H1 (cell line): ENCODE measurements around the gene DCAF15. TPM values are rescaled to one million over a fixed set of nuclear protein-coding genes. Genes with fewer than 3 reads are reported as not detected.

Source experiments
- CTCF ChIA-PET: fragments of 300-600 bp; sonication (Branson Sonifier 250); formaldehyde crosslinking; loops from one replicate; lab custom pipeline; 2021; ENCODE audit not compliant: partially characterized antibody; lab: Charles Lee
- POLR2A ChIA-PET: fragments of 300-600 bp; sonication (Branson Sonifier 250); formaldehyde crosslinking; loops from one replicate; lab custom pipeline; 2021; ENCODE audit warnings: inconsistent platforms; ENCODE audit not compliant: partially characterized antibody; lab: Charles Lee
- DNase-seq, 2 experiments: peaks; one replicate each; pipeline versions ENCODE4 v3.0.0 to v3.0.0-alpha.2; 2010 to 2022; ENCODE audit warnings: low spot score in 2 of 2, low read depth in 1 of 2, mixed read lengths in 1 of 2
- FAIRE-seq: peaks from 2 replicates; lab custom pipeline; 2011; peaks lifted over from hg19 to GRCh38; lab: Jason Lieb, UNC
- H2AFZ ChIP-seq: 2 replicates; pipeline ENCODE4 v1.8.1; 2012; ENCODE audit warnings: low read length, inconsistent platforms
- H2AK5ac ChIP-seq: 2 replicates; pipeline ENCODE4 v1.6.1; 2013; ENCODE audit warnings: low read depth, low read length
- H2BK120ac ChIP-seq: replicated peaks from 2 replicates; pipeline ENCODE3; 2013; ENCODE audit warnings: low read depth, low read length, inconsistent platforms
- H2BK12ac ChIP-seq: 2 replicates; pipeline ENCODE4 v1.6.1; 2013; ENCODE audit warnings: low read depth, low read length
- H2BK15ac ChIP-seq: 2 replicates; pipeline ENCODE4 v1.6.1; 2013; ENCODE audit warnings: low read length
- H2BK20ac ChIP-seq: 2 replicates; pipeline ENCODE4 v1.6.1; 2013; ENCODE audit warnings: low read length
- H2BK5ac ChIP-seq: 2 replicates; pipeline ENCODE4 v1.6.1; 2013; ENCODE audit warnings: low read depth, low read length
- H3K14ac ChIP-seq: 2 replicates; pipeline ENCODE4 v1.6.1; 2013; ENCODE audit warnings: inconsistent platforms; ENCODE audit not compliant: insufficient read length
- H3K18ac ChIP-seq: 2 replicates; pipeline ENCODE4 v1.6.1; 2013; ENCODE audit warnings: low read length; ENCODE audit errors: extremely low read depth
- H3K23ac ChIP-seq: 2 replicates; pipeline ENCODE4 v1.6.1; 2013; ENCODE audit warnings: inconsistent platforms; ENCODE audit not compliant: insufficient read length
- H3K23me2 ChIP-seq: 2 replicates; pipeline ENCODE4 v1.6.1; 2013; ENCODE audit warnings: low read depth, low read length
- H3K27ac ChIP-seq: 2 replicates; pipeline ENCODE4 v1.6.1; 2011; ENCODE audit warnings: low read depth, low read length, inconsistent platforms
- H3K27me3 ChIP-seq, 4 experiments: replicated peaks in 1 of 4; 1 replicate in 1 of 4; 2 replicates in 3 of 4; pipeline versions ENCODE4 v1.6.1 to v1.8.1; 2011 to 2013; ENCODE audit warnings: low read length in 3 of 4, mild to moderate bottlenecking in 3 of 4, inconsistent platforms in 2 of 4, mixed read lengths in 2 of 4, moderate library complexity in 1 of 4; ENCODE audit not compliant: control insufficient read depth in 3 of 4, insufficient read depth in 3 of 4; ENCODE audit errors: extremely low read depth in 1 of 4
- H3K36me3 ChIP-seq, 4 experiments: 2 replicates each; pipeline versions ENCODE4 v1.6.1 to v1.8.1; 2011 to 2013; ENCODE audit warnings: mild to moderate bottlenecking in 4 of 4, low read length in 3 of 4, moderate library complexity in 2 of 4, control low read depth in 1 of 4, inconsistent platforms in 1 of 4; ENCODE audit not compliant: insufficient read depth in 4 of 4, control insufficient read depth in 2 of 4
- H3K4ac ChIP-seq: replicated peaks from 2 replicates; pipeline ENCODE3; 2013; ENCODE audit warnings: low read length, low read depth, mixed read lengths, inconsistent platforms; ENCODE audit not compliant: insufficient read length
- H3K4me1 ChIP-seq, 4 experiments: replicated peaks in 1 of 4; 1 replicate in 1 of 4; 2 replicates in 3 of 4; pipeline versions ENCODE4 v1.6.1 to v1.8.1; 2011 to 2013; ENCODE audit warnings: low read length in 3 of 4, inconsistent platforms in 2 of 4, mixed read lengths in 1 of 4; ENCODE audit not compliant: insufficient read depth in 4 of 4, control insufficient read depth in 3 of 4
- H3K4me2 ChIP-seq, 2 experiments: 2 replicates each; pipeline versions ENCODE4 v1.6.1 to v1.8.1; 2011 to 2013; ENCODE audit warnings: low read depth in 2 of 2, low read length in 2 of 2, control low read depth in 1 of 2, inconsistent platforms in 1 of 2, mild to moderate bottlenecking in 1 of 2; ENCODE audit not compliant: insufficient read depth in 1 of 2
- H3K4me3 ChIP-seq, 4 experiments: fragments of 200-600, 300-600 bp in 1 of 4; sonication (generic), shearing (Covaris generic), sonication (Bioruptor Twin) in 1 of 4; 2 replicates each; pipeline versions ENCODE4 v1.5.1 to v1.8.1; 2011 to 2016; ENCODE audit warnings: low read length in 4 of 4, low read depth in 3 of 4, control low read depth in 2 of 4, inconsistent platforms in 2 of 4, mild to moderate bottlenecking in 2 of 4, mixed read lengths in 1 of 4, moderate library complexity in 1 of 4; ENCODE audit not compliant: insufficient read depth in 2 of 4; ENCODE audit errors: extremely low read depth in 1 of 4
- H3K56ac ChIP-seq: replicated peaks from 2 replicates; pipeline ENCODE3; 2013; ENCODE audit warnings: low read depth, mild to moderate bottlenecking, mixed read lengths, low read length, inconsistent platforms; ENCODE audit not compliant: insufficient read length
- H3K79me1 ChIP-seq: 2 replicates; pipeline ENCODE4 v1.6.1; 2013; ENCODE audit warnings: low read depth, low read length, control low read depth
- H3K79me2 ChIP-seq, 2 experiments: 2 replicates each; pipeline versions ENCODE4 v1.6.1 to v1.8.1; 2012 to 2013; ENCODE audit warnings: low read length in 2 of 2, mild to moderate bottlenecking in 2 of 2, inconsistent platforms in 1 of 2; ENCODE audit not compliant: insufficient read depth in 2 of 2, control insufficient read depth in 1 of 2
- H3K9ac ChIP-seq, 4 experiments: replicated peaks in 1 of 4; 1 replicate in 1 of 4; 2 replicates in 3 of 4; pipeline versions ENCODE4 v1.6.1 to v1.8.1; 2011 to 2013; ENCODE audit warnings: low read depth in 3 of 4, low read length in 3 of 4, control low read depth in 2 of 4, mild to moderate bottlenecking in 2 of 4, moderate library complexity in 2 of 4, inconsistent platforms in 1 of 4; ENCODE audit errors: extremely low read depth in 1 of 4
- H3K9me3 ChIP-seq, 2 experiments: 2 replicates each; pipeline versions ENCODE4 v1.6.1 to v1.8.1; 2012 to 2013; ENCODE audit warnings: mild to moderate bottlenecking in 2 of 2, moderate library complexity in 2 of 2, control low read depth in 1 of 2, inconsistent platforms in 1 of 2, low read depth in 1 of 2, low read length in 1 of 2, mixed read lengths in 1 of 2; ENCODE audit not compliant: insufficient read depth in 2 of 2
- H4K20me1 ChIP-seq, 2 experiments: replicated peaks in 1 of 2; 2 replicates each; pipeline versions ENCODE3 to v1.8.1; 2011 to 2013; ENCODE audit warnings: inconsistent platforms in 2 of 2, low read length in 2 of 2, mild to moderate bottlenecking in 1 of 2; ENCODE audit not compliant: insufficient read depth in 2 of 2, control insufficient read depth in 1 of 2
- H4K5ac ChIP-seq: 2 replicates; pipeline ENCODE4 v1.6.1; 2013; ENCODE audit warnings: low read length, low read depth, mixed read lengths, inconsistent platforms; ENCODE audit not compliant: insufficient read length
- H4K8ac ChIP-seq: 2 replicates; pipeline ENCODE4 v1.8.0; 2013; ENCODE audit warnings: mild to moderate bottlenecking, moderate library complexity, low read length, inconsistent platforms; ENCODE audit not compliant: insufficient read depth; ENCODE audit errors: extremely low read depth
- H4K91ac ChIP-seq: replicated peaks from 2 replicates; pipeline ENCODE3; 2013; ENCODE audit warnings: low read length, mixed read lengths, inconsistent platforms; ENCODE audit not compliant: insufficient read length
- ASH2L ChIP-seq: fragments of 200-600, 300-600 bp; sonication (generic); IDR thresholded peaks from one replicate; pipeline ENCODE4 v1.7.1; 2017; ENCODE audit warnings: low read length
- CBX5 ChIP-seq: fragments of 300-800, 300-1000 bp; sonication (generic); IDR thresholded peaks from 2 replicates; pipeline ENCODE4 v1.7.1; 2016; ENCODE audit warnings: antibody characterized with exemption, low read length, low read depth
- CTBP2 ChIP-seq: IDR thresholded peaks from 2 replicates; pipeline ENCODE4 v1.7.0; 2011; ENCODE audit warnings: borderline replicate concordance, mild to moderate bottlenecking, moderate library complexity, mixed read lengths, low read length; ENCODE audit not compliant: insufficient read depth, insufficient read length
- GABPA ChIP-seq: IDR thresholded peaks from 2 replicates; pipeline ENCODE4 v1.6.1; 2011; ENCODE audit warnings: mild to moderate bottlenecking, low read length, moderate library complexity, borderline replicate concordance; ENCODE audit not compliant: insufficient read depth
- KDM1A ChIP-seq: fragments of 200-600, 300-600 bp; sonication (generic); IDR thresholded peaks from 2 replicates; pipeline ENCODE4 v1.7.1; 2016; ENCODE audit warnings: mild to moderate bottlenecking, low read length, borderline replicate concordance
- NRF1 ChIP-seq: IDR thresholded peaks from 2 replicates; pipeline ENCODE4 v1.6.1; 2011; ENCODE audit warnings: mild to moderate bottlenecking, low read depth, low read length, improper control_type of control experiment
- SP1 ChIP-seq: IDR thresholded peaks from 2 replicates; pipeline ENCODE4 v1.6.1; 2011; ENCODE audit warnings: low read depth, low read length
- SP2 ChIP-seq: IDR thresholded peaks from 2 replicates; pipeline ENCODE4 v1.6.1; 2012; ENCODE audit warnings: mild to moderate bottlenecking, low read length, inconsistent platforms
- TAF1 ChIP-seq: IDR thresholded peaks from 2 replicates; pipeline ENCODE4 v1.6.1; 2011; ENCODE audit warnings: mild to moderate bottlenecking, low read depth, low read length
- TCF12 ChIP-seq: IDR thresholded peaks from 2 replicates; pipeline ENCODE4 v1.6.1; 2011; ENCODE audit warnings: low read depth, mild to moderate bottlenecking, low read length
- TEAD4 ChIP-seq: IDR thresholded peaks from 2 replicates; pipeline ENCODE4 v1.6.1; 2012; ENCODE audit warnings: low read depth, low read length, inconsistent platforms, mixed read lengths
- ZNF274 ChIP-seq: IDR thresholded peaks from 2 replicates; pipeline ENCODE4 v1.7.0; 2012; ENCODE audit warnings: low read length, borderline replicate concordance; ENCODE audit errors: extremely low read depth
- WGBS, 2 experiments: shearing (Covaris generic) in 1 of 2; methylation state at CpG; one replicate each; pipeline versions ENCODE4 v1.1.6 to v1.1.7; 2013 to 2015; ENCODE audit warnings: low lambda C conversion rate in 2 of 2, mixed read lengths in 2 of 2, inconsistent platforms in 1 of 2, low coverage in 1 of 2, missing lambda C conversion rate in 1 of 2; ENCODE audit not compliant: insufficient replicate concordance in 2 of 2, insufficient coverage in 1 of 2, insufficient read length in 1 of 2; ENCODE audit errors: extremely low coverage in 1 of 2, missing lambda C conversion rate in 1 of 2; 5-methylcytosine and 5-hydroxymethylcytosine counted together
- polyA plus RNA-seq, 7 experiments: library from polyadenylated mRNA; depleted of rRNA in 3 of 7; stranded (reverse) in 5 of 7; unstranded in 2 of 7; fragments of >200 nt in 5 of 7; fragments of 200-250 nt in 2 of 7; gene quantifications; 1 replicate in 5 of 7; 2 replicates in 1 of 7; 4 replicates in 1 of 7; pipeline versions ENCODE4 v1.2.1 to v1.2.3, GENCODE V29; 2011 to 2013; ENCODE audit warnings: missing spikeins in 2 of 7, mixed read lengths in 2 of 7
- total RNA-seq: library from RNA; stranded (reverse); fragmentation: NEBNext Ultra II Directional; extraction: Animal tissue kit (Norgen Biotek cat#: 25700); gene quantifications from 2 replicates; pipeline ENCODE4 v1.2.1, GENCODE V29; 2021

DCAF15 gene
- total and polyA plus RNA-seq, 2 of the 8 experiments (the other 6 are each of a cell fraction or from before 2014, with no cell fraction given), result 68.7 to 80.8 TPM

DNA sequence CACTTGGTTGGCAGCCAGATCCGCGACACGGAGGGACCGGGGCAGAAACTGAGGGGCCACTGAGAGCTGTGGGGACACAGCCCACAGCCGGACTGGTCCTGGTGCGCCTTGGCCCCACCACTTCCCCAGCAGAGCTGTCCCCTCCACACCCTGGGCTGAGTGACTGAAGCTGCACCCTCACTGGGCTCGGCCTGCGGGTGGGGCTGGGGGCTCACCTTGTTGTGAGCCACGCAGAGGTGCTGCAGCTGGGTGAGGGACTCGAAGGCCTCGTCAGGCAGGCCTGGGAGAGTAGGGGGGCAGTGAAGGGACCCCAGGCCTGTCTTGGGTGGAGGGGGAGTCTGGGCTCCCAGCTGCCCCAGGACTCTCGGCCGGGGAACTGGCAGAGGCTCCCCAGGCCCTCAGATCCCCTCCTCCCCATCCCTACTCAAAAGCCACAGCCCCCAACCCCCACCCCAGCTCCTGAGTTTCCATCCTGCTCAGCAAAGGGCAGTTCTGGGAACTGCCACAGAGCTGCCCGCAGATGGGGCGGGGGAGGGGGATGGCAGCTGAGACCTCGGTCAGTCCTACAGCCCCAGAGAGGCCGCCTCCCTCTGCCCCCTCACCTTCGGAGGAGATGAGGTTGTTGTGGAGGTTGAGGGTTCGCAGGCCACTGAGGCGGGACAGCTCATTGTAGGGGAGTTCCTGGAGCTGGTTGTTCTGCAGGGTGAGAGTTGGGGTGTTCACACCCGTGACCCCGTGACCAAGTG, 16.4 kb upstream of the DCAF15 start:
- no peak overlapping the region for H3K14ac ChIP-seq
- DNase-seq (no peak), FAIRE-seq (no peak)
- H3K27me3 ChIP-seq, result peaks cover 0 to 2% (median 0%) of the 10 kb centered on the region in 4 experiments; a peak in 1 of 7 replicates
- H3K79me1 ChIP-seq, result peaks cover 3% of the 10 kb centered on the region; the same call in 1 of the 2 replicates
- H3K36me3 ChIP-seq, result 0 out of 8 replicates have a peak, but pooled peaks cover 0 to 2% (median 0%) of the 10 kb centered on the region in 4 experiments
- no peak overlapping the region for H2AFZ ChIP-seq
- H2BK120ac ChIP-seq, result no peak overlapping the region
- H2AK5ac ChIP-seq, result no peak overlapping the region
- no peak overlapping the region for H3K4me3 ChIP-seq
- H3K18ac ChIP-seq, result peak overlapping the region; percentile 44
- H2BK20ac ChIP-seq, result no peak overlapping the region
- ChIA-PET CTCF (interaction anchor here (0.6 to 1.8 kb wide), 10 partner anchors 9 to 170 kb away, joined by 3 to 6 read pairs (median 4); partner anchors contain the start of gene MISP3), POLR2A (interaction anchor here (0.6 to 1.6 kb wide), 14 partner anchors 14 to 121 kb away, joined by 3 to 9 read pairs (median 3); partner anchors contain the start of gene DCAF15)
- peaks cover 3 to 34% (median 19%) of the 10 kb centered on the region in 4 experiments for H3K4me1 ChIP-seq
- no peaks in the 10 kb centered on the region for H3K9me3 ChIP-seq
- no peak overlapping the region for H3K27ac ChIP-seq
- H2BK5ac ChIP-seq, result peak overlapping the region; percentile 82
- peak overlapping the region; percentile 66 for H2BK15ac ChIP-seq
- peak overlapping the region; percentile 66 for H4K8ac ChIP-seq
- WGBS, 2 experiments, result 78% methylated on average over 18 of the region's 22 CpGs; no CpG with 5 or more reads in 1 of the 2 experiments
- H3K79me2 ChIP-seq, result no peaks in the 10 kb centered on the region
- H3K4ac ChIP-seq, result no peak overlapping the region
- H4K20me1 ChIP-seq, result peaks cover 0 to 6% of the 10 kb centered on the region in 2 experiments
- H3K9ac ChIP-seq, result peak overlapping the region in 1 of 4 experiments; percentile 36; a peak in 2 of 7 replicates
- H4K91ac ChIP-seq, result peak overlapping the region; percentile 54
- no peak overlapping the region for H3K56ac ChIP-seq
- peak overlapping the region; percentile 29; the same call in 1 of the 2 replicates for H2BK12ac ChIP-seq
- no peak overlapping the region for H3K23ac ChIP-seq
- H4K5ac ChIP-seq, result peak overlapping the region; percentile 54
- H3K23me2 ChIP-seq, result peaks cover 14% of the 10 kb centered on the region; the same call in 1 of the 2 replicates
- H3K4me2 ChIP-seq, result peak overlapping the region; percentile 17 to 34; a peak in 2 of 4 replicates
- TF ChIP-seq GABPA (no peak), CTBP2 (no peak), TEAD4 (no peak), SP1 (peak; percentile 49; the same call in 1 of the 2 replicates), KDM1A (peak; percentile 45; the same call in 1 of the 2 replicates), TCF12 (0 out of 2 replicates have a peak, but pooled peaks have one; percentile 28), ZNF274 (no peak), SP2 (no peak), NRF1 (no peak), ASH2L (peak; percentile 44), TAF1 (no peak), CBX5 (no peak)
